T-helper 9 cell (primary cell): Measurements from ENCODE around the gene OVCH1.
"Not testable (repeated sequence)": the region's sequence is repeated elsewhere in the genome, so short reads cannot be mapped to it uniquely, and the experiment has no call there.

Source experiments
- DNase-seq: peaks from one replicate; pipeline ENCODE4 v3.0.0-alpha.2; 2020

OVCH1 gene

DNA sequence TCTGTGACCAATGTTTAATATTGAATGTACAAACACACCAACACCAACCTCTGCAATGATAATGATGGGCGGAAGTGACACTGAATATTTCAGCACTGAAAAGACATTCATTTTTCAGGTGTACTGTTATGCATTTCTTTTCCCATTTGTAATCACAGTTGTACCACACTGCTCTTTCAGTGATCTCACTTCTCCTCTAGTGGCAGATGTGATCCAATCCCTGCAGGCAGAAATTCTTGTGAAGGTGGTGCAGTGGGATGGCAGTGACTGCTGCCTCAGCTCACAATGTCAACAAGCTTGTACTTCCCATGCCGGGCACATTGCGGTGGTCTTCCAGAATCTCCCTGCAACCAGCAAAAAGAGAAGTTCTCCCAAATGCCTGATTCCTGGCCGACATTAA is 93.5 kb downstream of the OVCH1 start:
- no peak for DNase-seq

- no peak for DNase-seq
Observed at GRCh38 chr12:29402437-29402836, 95.0 kb downstream of the OVCH1 start.

- DNase-seq = no peak
Observed at GRCh38 chr12:29398495-29398894, 99.0 kb downstream of the OVCH1 start.

GRCh38 chr12:29396774-29397173 is 100.7 kb downstream of the OVCH1 start:
- DNase-seq = no peak

GRCh38 chr12:29395356-29395755 is 102.1 kb downstream of the OVCH1 start:
- DNase-seq = no peak

DNA sequence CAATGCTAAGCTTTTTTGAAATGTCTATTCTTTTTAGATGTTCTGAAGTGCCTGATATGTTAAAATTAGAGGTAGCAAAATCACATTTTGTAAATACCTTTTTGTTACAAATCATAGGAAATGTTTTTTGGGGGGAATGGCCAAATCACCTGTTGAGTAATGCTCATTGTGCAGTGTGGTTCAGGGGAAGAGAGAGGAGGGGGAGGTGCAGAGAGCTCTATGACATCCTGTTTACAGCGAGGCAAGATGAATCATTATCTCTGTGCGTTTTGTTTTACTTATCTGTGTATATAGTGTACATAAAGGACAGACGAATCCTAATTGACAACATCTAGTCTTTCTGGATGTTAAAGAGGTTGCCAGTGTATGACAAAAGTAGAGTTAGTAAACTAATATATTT is 107.1 kb downstream of the OVCH1 start:
- DNase-seq = not testable (repeated sequence)

- no peak for DNase-seq
Observed at GRCh38 chr12:29389295-29389919, 108.1 kb downstream of the OVCH1 start.

- DNase-seq = not testable (repeated sequence)
Observed at GRCh38 chr12:29386084-29386680, 111.3 kb downstream of the OVCH1 start.

- DNase-seq = not testable (repeated sequence)
Observed at GRCh38 chr12:29385194-29385593, 112.3 kb downstream of the OVCH1 start.

GRCh38 chr12:29382251-29382650 is 115.2 kb downstream of the OVCH1 start:
- no peak for DNase-seq

DNA sequence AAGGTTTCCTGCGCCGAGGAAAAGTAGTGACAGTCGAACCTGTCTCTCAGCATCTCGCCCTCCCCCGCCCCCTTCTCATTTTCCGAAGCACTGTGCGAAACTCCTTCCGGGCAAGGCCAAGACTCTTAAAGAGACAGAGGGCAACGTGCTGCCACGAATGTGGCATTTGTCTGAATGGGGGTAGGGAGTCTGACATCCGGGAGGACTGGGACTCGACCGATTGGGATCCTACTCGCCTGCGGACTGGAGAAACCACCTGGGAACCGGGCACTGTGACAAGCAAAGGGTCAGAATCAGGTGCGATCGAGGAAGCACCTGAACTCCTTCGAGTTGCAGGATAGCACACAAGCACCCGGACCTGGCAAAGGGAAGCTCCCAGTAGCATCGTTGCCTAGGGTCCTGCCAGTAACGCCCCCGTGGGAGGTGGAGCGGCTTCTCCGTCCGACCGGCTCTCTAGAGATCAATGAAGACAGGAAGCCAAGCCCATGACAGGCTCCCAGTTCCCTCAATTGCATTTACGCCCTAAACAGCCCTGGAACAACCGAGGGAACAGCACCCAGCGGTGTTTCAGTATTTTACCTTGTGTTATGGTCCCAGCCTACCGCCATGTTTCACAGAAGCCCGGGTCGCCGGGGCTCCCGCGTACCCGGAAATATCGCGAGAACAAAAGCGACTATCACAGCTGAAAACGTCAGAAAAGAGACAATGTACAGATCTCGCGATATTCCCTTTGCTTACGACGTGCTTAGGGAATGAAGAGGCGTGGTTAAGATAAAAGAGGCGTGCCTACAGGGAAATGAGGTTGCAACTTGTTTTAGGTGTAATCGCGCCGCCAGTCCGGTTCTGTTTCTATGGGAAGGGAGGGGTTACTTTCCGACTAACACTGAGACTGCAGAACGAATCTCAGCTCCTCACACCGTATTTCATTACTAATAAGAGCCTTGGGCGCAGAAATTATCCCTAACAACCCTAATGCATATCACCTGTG is 116.7 kb downstream of the OVCH1 start, which contains the start of gene ERGIC2:
Gene ERGIC2, minus strand, starts transcription at position 637 of the 988 bp plus-strand sequence. CDS start 9,539 bp downstream, outside the sequence.
- peak; percentile 78 for DNase-seq
